WTC11 (cell line): ENCODE data around the gene ECD. TPM values are rescaled to one million over a fixed set of nuclear protein-coding genes. Genes with fewer than 3 reads are reported as not detected.

Experiments used
- ATAC-seq: fragments of 200-7000 bp; cut with Tn5 transposase; 2 replicates; pipeline ENCODE4 v1.10.0; 2021; ENCODE audit warnings: mild to moderate bottlenecking, moderate library complexity
- CTCF ChIA-PET: fragments of 300-600 bp; sonication (Branson Sonifier 250); formaldehyde crosslinking; loops from one replicate; lab custom pipeline; 2021; ENCODE audit warnings: antibody characterized with exemption; lab: Charles Lee
- POLR2A ChIA-PET: fragments of 350-600 bp; sonication (Branson Sonifier 250); formaldehyde crosslinking; loops from one replicate; lab custom pipeline; 2021; ENCODE audit warnings: antibody characterized with exemption; lab: Charles Lee
- DNase-seq: peaks from one replicate; pipeline ENCODE4 v3.0.0; 2021; ENCODE audit warnings: low spot score
- H3K27ac Mint-ChIP-seq: 2 replicates; pipeline ENCODE4 v1.8.0; 2021; ENCODE audit warnings: mixed read lengths
- H3K27me3 Mint-ChIP-seq: 2 replicates; pipeline ENCODE4 v1.8.0; 2021; ENCODE audit warnings: low read depth, mild to moderate bottlenecking, moderate library complexity, mixed read lengths
- H3K36me3 Mint-ChIP-seq: 2 replicates; pipeline ENCODE4 v1.8.0; 2021; ENCODE audit warnings: mixed read lengths
- H3K4me1 Mint-ChIP-seq: 2 replicates; pipeline ENCODE4 v1.8.0; 2022; ENCODE audit warnings: mixed read lengths
- H3K4me3 Mint-ChIP-seq: 2 replicates; pipeline ENCODE4 v1.8.0; 2021; ENCODE audit warnings: mild to moderate bottlenecking, moderate library complexity, mixed read lengths
- H3K9me3 Mint-ChIP-seq: 2 replicates; pipeline ENCODE4 v1.8.0; 2021; ENCODE audit warnings: mixed read lengths
- ATF3 ChIP-seq: sonication (generic); formaldehyde crosslinking; conservative IDR thresholded peaks from 2 replicates; pipeline ENCODE4 v1.8.1; 2022; ENCODE audit warnings: mild to moderate bottlenecking, missing genetic modification reagents
- EMX1 ChIP-seq: fragments of 250-450 bp; sonication (Bioruptor Pico); IDR thresholded peaks from 2 replicates; pipeline ENCODE4 v1.8.0; 2021; ENCODE audit warnings: mild to moderate bottlenecking
- IRF2 ChIP-seq: sonication (generic); formaldehyde crosslinking; IDR thresholded peaks from 2 replicates; pipeline ENCODE4 v1.8.0; 2022; ENCODE audit warnings: low read depth, missing genetic modification reagents, borderline replicate concordance
- MYBL2 ChIP-seq: sonication (generic); formaldehyde crosslinking; IDR thresholded peaks from 2 replicates; pipeline ENCODE4 v1.8.1; 2023; ENCODE audit warnings: mild to moderate bottlenecking, moderate library complexity, missing genetic modification reagents
- NFATC4 ChIP-seq: fragments of 250-450 bp; sonication (Bioruptor Pico); IDR thresholded peaks from 2 replicates; pipeline ENCODE4 v1.9.0; 2021; ENCODE audit warnings: mild to moderate bottlenecking
- PREB ChIP-seq: sonication (generic); formaldehyde crosslinking; IDR thresholded peaks from 2 replicates; pipeline ENCODE4 v1.8.1; 2022; ENCODE audit warnings: mild to moderate bottlenecking, missing genetic modification reagents, moderate library complexity, borderline replicate concordance
- RORB ChIP-seq: fragments of 250-450 bp; sonication (Bioruptor Pico); IDR thresholded peaks from 2 replicates; pipeline ENCODE4 v1.9.0; 2021; ENCODE audit warnings: mild to moderate bottlenecking
- SMAD3 ChIP-seq: sonication (generic); formaldehyde crosslinking; IDR thresholded peaks from 2 replicates; pipeline ENCODE4 v1.8.0; 2022; ENCODE audit warnings: missing genetic modification reagents, mild to moderate bottlenecking, borderline replicate concordance
- SP1 ChIP-seq: sonication (generic); formaldehyde crosslinking; conservative IDR thresholded peaks from 2 replicates; pipeline ENCODE4 v1.8.1; 2022; ENCODE audit warnings: missing genetic modification reagents
- USF1 ChIP-seq: sonication (generic); formaldehyde crosslinking; IDR thresholded peaks from 2 replicates; pipeline ENCODE4 v1.8.0; 2022; ENCODE audit warnings: mild to moderate bottlenecking, missing genetic modification reagents
- USF2 ChIP-seq: sonication (generic); formaldehyde crosslinking; IDR thresholded peaks from 2 replicates; pipeline ENCODE4 v1.8.1; 2023; ENCODE audit warnings: mild to moderate bottlenecking, missing genetic modification reagents, moderate library complexity
- ZNF138 ChIP-seq: sonication (generic); formaldehyde crosslinking; conservative IDR thresholded peaks from 2 replicates; pipeline ENCODE4 v1.8.1; 2022; ENCODE audit warnings: mild to moderate bottlenecking, moderate library complexity, missing genetic modification reagents
- ZNF219 ChIP-seq: sonication (generic); formaldehyde crosslinking; IDR thresholded peaks from 2 replicates; pipeline ENCODE4 v1.8.0; 2023; ENCODE audit warnings: missing genetic modification reagents, mild to moderate bottlenecking, borderline replicate concordance
- ZNF281 ChIP-seq: sonication (generic); formaldehyde crosslinking; IDR thresholded peaks from 2 replicates; pipeline ENCODE4 v1.8.0; 2023; ENCODE audit warnings: mild to moderate bottlenecking, missing genetic modification reagents
- ZNF512 ChIP-seq: sonication (generic); formaldehyde crosslinking; IDR thresholded peaks from 2 replicates; pipeline ENCODE4 v1.8.1; 2022; ENCODE audit warnings: missing genetic modification reagents, borderline replicate concordance
- total RNA-seq: library from RNA; stranded (reverse); gene quantifications from 3 replicates; pipeline ENCODE4 v1.2.3, GENCODE V29; 2021
- TF ChIP-seq, protein P1 (sequence below): sonication (generic); formaldehyde crosslinking; IDR thresholded peaks from 2 replicates; pipeline ENCODE4 v1.8.1; 2023; ENCODE audit warnings: mild to moderate bottlenecking, missing genetic modification reagents
- TF ChIP-seq, protein P2 (sequence below): fragments of 250-450 bp; sonication (Bioruptor Pico); IDR thresholded peaks from 2 replicates; pipeline ENCODE4 v1.9.0; 2021; ENCODE audit warnings: mild to moderate bottlenecking, borderline replicate concordance

Gene ECD
- total RNA-seq, 1 experiment from 2014 or later, result 38.2 TPM

DNA sequence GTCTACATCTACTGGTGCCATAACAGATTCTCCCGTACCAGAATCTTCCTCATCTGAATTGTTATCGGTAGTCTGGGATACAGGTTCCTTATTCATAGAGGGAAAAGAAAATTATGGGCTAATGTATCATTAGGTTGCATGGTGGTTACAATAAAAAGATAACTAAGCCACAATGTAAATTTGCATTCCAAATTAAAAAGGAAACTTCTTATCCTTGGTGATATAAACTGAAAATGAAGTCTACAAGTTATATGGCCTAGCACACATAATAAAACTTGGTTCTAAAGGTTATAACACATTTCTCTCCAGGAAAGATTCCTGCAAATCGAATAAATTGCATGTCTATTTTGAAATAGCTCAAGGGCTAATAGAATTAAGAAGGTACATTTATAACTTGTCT lies 33.1 kb downstream of the ECD start (continued):
- TF ChIP-seq PREB (CRISPR knock-in tag) (no peak), NFATC4 (CRISPR knock-in tag) (no peak), ZNF219 (CRISPR knock-in tag) (no peak)

DNA sequence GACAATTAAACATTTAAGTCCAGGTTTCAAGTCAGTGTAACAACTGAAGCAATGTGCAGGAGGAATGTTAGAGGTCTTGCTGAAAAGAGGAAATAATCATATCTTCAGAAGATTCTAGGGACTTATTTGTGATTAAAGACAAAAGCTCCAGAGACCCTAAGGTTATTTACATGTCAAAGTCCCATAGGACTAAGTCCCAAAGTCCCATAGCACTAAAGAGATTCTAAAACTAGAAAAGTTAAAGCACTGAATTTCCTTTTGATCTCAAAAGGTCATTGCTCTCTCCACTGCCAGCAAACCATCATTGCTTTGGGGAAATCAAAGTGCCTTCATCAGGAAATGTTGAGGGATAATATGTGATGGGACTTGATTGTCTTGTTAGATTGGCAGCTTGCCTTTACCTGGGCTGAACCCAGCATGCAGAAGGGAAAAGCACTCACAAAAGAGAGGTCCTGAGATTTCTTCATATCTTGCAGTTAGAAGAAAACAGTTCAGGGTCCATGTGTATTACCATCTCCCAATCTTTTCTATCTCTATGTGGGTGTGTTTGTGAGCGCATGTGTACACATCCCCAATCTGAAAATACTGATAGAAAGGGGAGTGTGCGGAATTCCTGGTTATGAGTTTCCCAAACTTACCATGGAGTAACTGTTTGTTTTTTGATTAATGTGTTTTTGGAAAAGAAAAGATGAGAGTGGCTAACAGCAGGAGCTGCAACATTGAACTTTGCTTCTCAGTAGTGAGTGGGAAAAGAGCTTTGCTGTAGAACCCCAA lies 35.7 kb downstream of the ECD start:
- DNase-seq (no peak), ATAC-seq (no peak)
- no peaks in the 10 kb centered on the region for H3K4me1 Mint-ChIP-seq
- CTCF ChIA-PET, result no interaction called here
- H3K36me3 Mint-ChIP-seq, result peaks cover 45% of the 10 kb centered on the region
- H3K9me3 Mint-ChIP-seq, result no peaks in the 10 kb centered on the region
- no peak overlapping the region for H3K27ac Mint-ChIP-seq
- H3K4me3 Mint-ChIP-seq, result no peak overlapping the region
- POLR2A ChIA-PET, result no interaction called here
- TF ChIP-seq ZNF138 (CRISPR knock-in tag) (no peak), SMAD3 (CRISPR knock-in tag) (no peak), USF1 (CRISPR knock-in tag) (no peak), MYBL2 (CRISPR knock-in tag) (no peak), SP1 (CRISPR knock-in tag) (no peak), IRF2 (CRISPR knock-in tag) (no peak), RORB (no peak), ZNF512 (CRISPR knock-in tag) (no peak)
- TF ChIP-seq, protein P1, sequence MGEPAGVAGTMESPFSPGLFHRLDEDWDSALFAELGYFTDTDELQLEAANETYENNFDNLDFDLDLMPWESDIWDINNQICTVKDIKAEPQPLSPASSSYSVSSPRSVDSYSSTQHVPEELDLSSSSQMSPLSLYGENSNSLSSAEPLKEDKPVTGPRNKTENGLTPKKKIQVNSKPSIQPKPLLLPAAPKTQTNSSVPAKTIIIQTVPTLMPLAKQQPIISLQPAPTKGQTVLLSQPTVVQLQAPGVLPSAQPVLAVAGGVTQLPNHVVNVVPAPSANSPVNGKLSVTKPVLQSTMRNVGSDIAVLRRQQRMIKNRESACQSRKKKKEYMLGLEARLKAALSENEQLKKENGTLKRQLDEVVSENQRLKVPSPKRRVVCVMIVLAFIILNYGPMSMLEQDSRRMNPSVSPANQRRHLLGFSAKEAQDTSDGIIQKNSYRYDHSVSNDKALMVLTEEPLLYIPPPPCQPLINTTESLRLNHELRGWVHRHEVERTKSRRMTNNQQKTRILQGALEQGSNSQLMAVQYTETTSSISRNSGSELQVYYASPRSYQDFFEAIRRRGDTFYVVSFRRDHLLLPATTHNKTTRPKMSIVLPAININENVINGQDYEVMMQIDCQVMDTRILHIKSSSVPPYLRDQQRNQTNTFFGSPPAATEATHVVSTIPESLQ (CRISPR knock-in tag), result no peak
- H3K27me3 Mint-ChIP-seq, result no peaks in the 10 kb centered on the region

DNA sequence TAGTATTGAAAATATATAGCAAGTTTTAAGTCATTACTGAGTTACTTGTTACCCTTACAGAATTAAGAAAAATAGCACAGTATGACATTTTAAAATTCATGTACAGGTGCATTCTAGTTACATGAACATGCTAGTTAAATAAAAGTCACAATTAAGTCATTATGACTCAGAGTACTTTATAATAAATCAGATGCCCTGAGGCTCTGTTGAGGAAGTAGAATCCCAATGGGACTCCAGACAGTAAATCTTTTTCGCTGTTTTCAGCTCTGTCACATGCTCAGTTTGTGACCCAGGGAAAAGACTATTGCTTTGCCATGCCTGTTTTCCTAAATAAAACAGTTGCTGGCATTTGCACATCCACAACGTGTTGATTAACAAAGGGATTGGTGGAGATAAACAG lies 36.5 kb downstream of the ECD start:
- ATAC-seq, result no peak
- H3K36me3 Mint-ChIP-seq, result peaks cover 43% of the 10 kb centered on the region

More for the DNA sequence above, 36.5 kb downstream of the ECD start:
- POLR2A ChIA-PET, result no interaction called here
- no peak for DNase-seq
- no peak for TF ChIP-seq ATF3 (CRISPR knock-in tag)
- TF ChIP-seq ZNF138 (CRISPR knock-in tag), result no peak
- TF ChIP-seq EMX1 (CRISPR knock-in tag), result no peak
- no peak for TF ChIP-seq USF2 (CRISPR knock-in tag)
- TF ChIP-seq, protein P2, sequence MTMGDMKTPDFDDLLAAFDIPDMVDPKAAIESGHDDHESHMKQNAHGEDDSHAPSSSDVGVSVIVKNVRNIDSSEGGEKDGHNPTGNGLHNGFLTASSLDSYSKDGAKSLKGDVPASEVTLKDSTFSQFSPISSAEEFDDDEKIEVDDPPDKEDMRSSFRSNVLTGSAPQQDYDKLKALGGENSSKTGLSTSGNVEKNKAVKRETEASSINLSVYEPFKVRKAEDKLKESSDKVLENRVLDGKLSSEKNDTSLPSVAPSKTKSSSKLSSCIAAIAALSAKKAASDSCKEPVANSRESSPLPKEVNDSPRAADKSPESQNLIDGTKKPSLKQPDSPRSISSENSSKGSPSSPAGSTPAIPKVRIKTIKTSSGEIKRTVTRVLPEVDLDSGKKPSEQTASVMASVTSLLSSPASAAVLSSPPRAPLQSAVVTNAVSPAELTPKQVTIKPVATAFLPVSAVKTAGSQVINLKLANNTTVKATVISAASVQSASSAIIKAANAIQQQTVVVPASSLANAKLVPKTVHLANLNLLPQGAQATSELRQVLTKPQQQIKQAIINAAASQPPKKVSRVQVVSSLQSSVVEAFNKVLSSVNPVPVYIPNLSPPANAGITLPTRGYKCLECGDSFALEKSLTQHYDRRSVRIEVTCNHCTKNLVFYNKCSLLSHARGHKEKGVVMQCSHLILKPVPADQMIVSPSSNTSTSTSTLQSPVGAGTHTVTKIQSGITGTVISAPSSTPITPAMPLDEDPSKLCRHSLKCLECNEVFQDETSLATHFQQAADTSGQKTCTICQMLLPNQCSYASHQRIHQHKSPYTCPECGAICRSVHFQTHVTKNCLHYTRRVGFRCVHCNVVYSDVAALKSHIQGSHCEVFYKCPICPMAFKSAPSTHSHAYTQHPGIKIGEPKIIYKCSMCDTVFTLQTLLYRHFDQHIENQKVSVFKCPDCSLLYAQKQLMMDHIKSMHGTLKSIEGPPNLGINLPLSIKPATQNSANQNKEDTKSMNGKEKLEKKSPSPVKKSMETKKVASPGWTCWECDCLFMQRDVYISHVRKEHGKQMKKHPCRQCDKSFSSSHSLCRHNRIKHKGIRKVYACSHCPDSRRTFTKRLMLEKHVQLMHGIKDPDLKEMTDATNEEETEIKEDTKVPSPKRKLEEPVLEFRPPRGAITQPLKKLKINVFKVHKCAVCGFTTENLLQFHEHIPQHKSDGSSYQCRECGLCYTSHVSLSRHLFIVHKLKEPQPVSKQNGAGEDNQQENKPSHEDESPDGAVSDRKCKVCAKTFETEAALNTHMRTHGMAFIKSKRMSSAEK (CRISPR knock-in tag), result no peak
- TF ChIP-seq ZNF281, result no peak
- no peaks in the 10 kb centered on the region for H3K27me3 Mint-ChIP-seq
- CTCF ChIA-PET, result no interaction called here
- H3K4me1 Mint-ChIP-seq, result no peaks in the 10 kb centered on the region
- H3K9me3 Mint-ChIP-seq, result no peaks in the 10 kb centered on the region
- H3K27ac Mint-ChIP-seq, result no peak overlapping the region
- H3K4me3 Mint-ChIP-seq, result no peak overlapping the region
